Measurements from ENCODE around the gene SLC9A9. TPM values are rescaled to one million over a fixed set of nuclear protein-coding genes. Genes with fewer than 3 reads are reported as not detected.

Gene SLC9A9
- total RNA-seq, 2 experiments from 2014 or later: 12.2 TPM

- H3K4me3 ChIP-seq (ENCODE audit: low read length): no peak overlapping the region
- no peaks in the 10 kb centered on the region for H3K36me3 ChIP-seq (ENCODE audit: insufficient read depth, low read length)
- peaks cover 25% of the 10 kb centered on the region for H3K4me1 Mint-ChIP-seq (ENCODE audit: low read depth)
- H3K27ac ChIP-seq (ENCODE audit: low read depth in 1 of 2, low read length in 2 of 2): no peak overlapping the region
- H3K27me3 ChIP-seq (ENCODE audit: control insufficient read depth in 1 of 2, insufficient read depth in 2 of 2, low read length in 2 of 2): no peaks in the 10 kb centered on the region
- no peaks in the 10 kb centered on the region for H3K9me3 ChIP-seq (ENCODE audit: control insufficient read depth in 1 of 2, insufficient read depth in 1 of 2, low read length in 2 of 2)
- intact Hi-C loops (cut with DNase I, micrococcal nuclease): no loop called here
- H3K9me3 Mint-ChIP-seq: no peaks in the 10 kb centered on the region
- H3K27me3 Mint-ChIP-seq: no peaks in the 10 kb centered on the region
- H3K36me3 Mint-ChIP-seq (ENCODE audit: low read depth): no peaks in the 10 kb centered on the region
- ChIA-PET CTCF (no interaction called here), POLR2A (no interaction called here)
- H3K27ac Mint-ChIP-seq: no peak overlapping the region
- ATAC-seq (ENCODE audit: poor library complexity) (no peak), DNase-seq (no peak)
- no peak overlapping the region for H3K4me3 Mint-ChIP-seq
- H3K4me1 ChIP-seq (ENCODE audit: insufficient read depth, low read length): no peaks in the 10 kb centered on the region
- no peak for TF ChIP-seq CTCF (IDR thresholded peaks at IDR 0.05)
These were observed 505.2 kb downstream of the SLC9A9 start for GRCh38 chr3:143343031-143343430.

- TF ChIP-seq CTCF (IDR thresholded peaks at IDR 0.05): no peak
- H3K4me3 Mint-ChIP-seq: no peak overlapping the region
- no peak overlapping the region for H3K27ac ChIP-seq (ENCODE audit: low read depth in 1 of 2, low read length in 2 of 2)
- peaks cover under 1% of the 10 kb centered on the region for H3K4me1 Mint-ChIP-seq (ENCODE audit: low read depth)
- CTCF ChIA-PET: no interaction called here
- no peak overlapping the region for H3K27ac Mint-ChIP-seq
- intact Hi-C loops (cut with DNase I, micrococcal nuclease): no loop called here
- no peaks in the 10 kb centered on the region for H3K36me3 ChIP-seq (ENCODE audit: insufficient read depth, low read length)
- no peaks in the 10 kb centered on the region for H3K9me3 ChIP-seq (ENCODE audit: control insufficient read depth in 1 of 2, insufficient read depth in 1 of 2, low read length in 2 of 2)
- no peaks in the 10 kb centered on the region for H3K27me3 Mint-ChIP-seq
- H3K36me3 Mint-ChIP-seq (ENCODE audit: low read depth): no peaks in the 10 kb centered on the region
- POLR2A ChIA-PET: no interaction called here
- H3K4me3 ChIP-seq (ENCODE audit: low read length): no peak overlapping the region
- no peaks in the 10 kb centered on the region for H3K4me1 ChIP-seq (ENCODE audit: insufficient read depth, low read length)
- no peaks in the 10 kb centered on the region for H3K9me3 Mint-ChIP-seq
- DNase-seq (no peak), ATAC-seq (ENCODE audit: poor library complexity) (no peak)
- no peaks in the 10 kb centered on the region for H3K27me3 ChIP-seq (ENCODE audit: control insufficient read depth in 1 of 2, insufficient read depth in 2 of 2, low read length in 2 of 2)
These were observed 508.8 kb downstream of the SLC9A9 start for GRCh38 chr3:143339451-143339850.

- no peaks in the 10 kb centered on the region for H3K36me3 ChIP-seq (ENCODE audit: insufficient read depth, low read length)
- Mint-ChIP-seq H3K36me3 (ENCODE audit: low read depth) (no peaks in the 10 kb centered on the region), H3K4me3 (no peak overlapping the region), H3K27me3 (no peaks in the 10 kb centered on the region), H3K4me1 (ENCODE audit: low read depth) (no peaks in the 10 kb centered on the region), H3K27ac (no peak overlapping the region), H3K9me3 (no peaks in the 10 kb centered on the region)
- no peak for TF ChIP-seq CTCF (IDR thresholded peaks at IDR 0.05)
- no peaks in the 10 kb centered on the region for H3K27me3 ChIP-seq (ENCODE audit: control insufficient read depth in 1 of 2, insufficient read depth in 2 of 2, low read length in 2 of 2)
- no peak for ATAC-seq (ENCODE audit: poor library complexity)
- H3K4me3 ChIP-seq (ENCODE audit: low read length): no peak overlapping the region
- no peak overlapping the region for H3K27ac ChIP-seq (ENCODE audit: low read depth in 1 of 2, low read length in 2 of 2)
- intact Hi-C loops (cut with DNase I, micrococcal nuclease): no loop called here
- no peaks in the 10 kb centered on the region for H3K9me3 ChIP-seq (ENCODE audit: control insufficient read depth in 1 of 2, insufficient read depth in 1 of 2, low read length in 2 of 2)
- ChIA-PET POLR2A (no interaction called here), CTCF (no interaction called here)
- DNase-seq: no peak
- H3K4me1 ChIP-seq (ENCODE audit: insufficient read depth, low read length): no peaks in the 10 kb centered on the region
These were observed 510.9 kb downstream of the SLC9A9 start for GRCh38 chr3:143337387-143337786.

Measured in CD4-positive, alpha-beta T cell (primary cell).